Mesothelial cell of epicardium (in vitro differentiated cells): ENCODE results near the gene TADA1. TPM values are rescaled to one million over a fixed set of nuclear protein-coding genes. Genes with fewer than 3 reads are reported as not detected.

Source experiments
- DNase-seq, 2 experiments: peaks; one replicate each; pipeline ENCODE4 v3.0.0; 2021; ENCODE audit warnings: low spot score in 2 of 2; ENCODE audit not compliant: unreplicated experiment in 2 of 2
- H3K27ac Mint-ChIP-seq: 2 replicates; pipeline ENCODE4 v1.8.0; 2021; ENCODE audit warnings: mixed read lengths
- H3K27me3 Mint-ChIP-seq: 2 replicates; pipeline ENCODE4 v1.8.0; 2021; ENCODE audit warnings: low read depth, mixed read lengths
- H3K36me3 Mint-ChIP-seq: 2 replicates; pipeline ENCODE4 v1.8.0; 2021; ENCODE audit warnings: mixed read lengths
- H3K4me1 Mint-ChIP-seq: 2 replicates; pipeline ENCODE4 v1.8.0; 2021; ENCODE audit warnings: mixed read lengths
- H3K4me3 Mint-ChIP-seq: 2 replicates; pipeline ENCODE4 v1.8.0; 2021; ENCODE audit warnings: mild to moderate bottlenecking, moderate library complexity, mixed read lengths
- H3K9me3 Mint-ChIP-seq: 2 replicates; pipeline ENCODE4 v1.8.0; 2021; ENCODE audit warnings: mixed read lengths
- CTCF ChIP-seq: fragments of 200-600 bp; sonication (generic); IDR thresholded peaks from one replicate; pipeline ENCODE4 v1.5.0; 2021; ENCODE audit warnings: antibody characterized with exemption; ENCODE audit not compliant: unreplicated experiment
- total RNA-seq: library from RNA; stranded (reverse); gene quantifications from 3 replicates; pipeline ENCODE4 v1.2.1, GENCODE V29; 2021

Gene TADA1
- total RNA-seq, 1 donor from 2014 or later: 17.4 TPM

DNA sequence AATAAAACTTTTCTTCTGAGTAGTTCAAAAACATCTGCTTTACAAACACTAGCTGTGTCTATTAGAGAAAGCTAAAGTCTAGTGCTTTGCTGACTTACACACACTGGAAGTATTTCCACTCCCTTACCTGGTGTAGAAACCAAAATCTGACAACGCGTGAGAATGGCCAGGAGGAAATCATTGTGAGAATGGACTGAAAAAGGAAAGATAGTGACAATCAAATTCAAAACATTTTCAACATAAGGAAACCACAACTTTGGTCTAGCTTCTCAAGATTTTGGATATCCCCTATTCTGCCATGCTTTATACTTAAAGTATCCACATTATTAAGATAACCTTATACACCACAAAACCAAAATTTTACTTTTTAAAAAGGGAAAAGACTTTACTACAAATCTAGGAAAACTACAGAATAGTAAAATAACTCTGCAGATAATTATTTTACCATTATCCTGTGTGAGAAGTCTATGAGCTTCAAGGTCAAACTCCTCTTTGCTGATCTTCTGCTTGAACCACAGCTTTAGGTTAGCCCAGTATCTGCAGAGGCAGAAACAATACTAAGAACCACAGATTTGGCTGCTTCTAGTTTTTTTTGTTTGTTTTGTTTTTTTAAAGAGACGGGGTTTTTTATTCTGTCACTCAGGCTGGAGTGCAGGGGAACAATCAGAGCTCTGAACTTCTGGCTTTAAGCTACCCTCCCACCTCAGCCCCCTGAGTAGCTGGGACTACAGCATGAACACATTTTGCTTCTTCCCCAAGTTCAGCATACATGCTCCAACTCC lies 6.6 kb downstream of the TADA1 start:
- Mint-ChIP-seq H3K4me1 (peaks cover 19% of the 10 kb centered on the region), H3K27ac (peak overlapping the region; percentile 50), H3K36me3 (peaks cover 8% of the 10 kb centered on the region), H3K9me3 (no peaks in the 10 kb centered on the region), H3K4me3 (no peak overlapping the region), H3K27me3 (no peaks in the 10 kb centered on the region)
- DNase-seq: no peak
- TF ChIP-seq CTCF: no peak

GRCh38 chr1:166868639-166869038 lies 7.4 kb downstream of the TADA1 start:
- Mint-ChIP-seq H3K27me3 (no peaks in the 10 kb centered on the region), H3K4me3 (no peak overlapping the region), H3K4me1 (peaks cover 17% of the 10 kb centered on the region), H3K36me3 (peaks cover 11% of the 10 kb centered on the region), H3K27ac (no peak overlapping the region), H3K9me3 (no peaks in the 10 kb centered on the region)
- no peak for TF ChIP-seq CTCF
- DNase-seq: no peak

DNA sequence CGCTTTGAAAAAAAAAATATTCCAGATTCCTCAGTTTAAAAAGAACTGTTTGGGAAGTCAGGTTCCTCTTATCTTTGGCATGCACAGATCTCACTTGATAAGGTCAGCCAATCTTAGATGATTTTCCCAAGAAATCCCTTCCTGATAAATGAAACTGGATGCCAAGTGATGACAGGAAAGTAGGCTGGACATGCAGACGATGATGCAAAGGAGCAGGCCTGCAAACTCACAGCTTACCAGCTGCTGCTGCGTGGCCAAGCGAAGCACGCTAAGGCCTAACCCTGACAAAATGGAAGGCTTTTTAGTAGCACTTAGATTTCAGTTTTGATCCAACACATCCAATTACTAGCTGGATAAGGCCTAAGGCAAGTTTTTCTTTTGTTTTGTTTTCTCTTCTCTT lies 10.1 kb downstream of the TADA1 start:
- Mint-ChIP-seq H3K9me3 (no peaks in the 10 kb centered on the region), H3K4me1 (peaks cover 4% of the 10 kb centered on the region), H3K36me3 (peaks cover 33% of the 10 kb centered on the region), H3K27ac (no peak overlapping the region), H3K27me3 (no peaks in the 10 kb centered on the region), H3K4me3 (no peak overlapping the region)
- no peak for DNase-seq
- no peak for TF ChIP-seq CTCF

DNA sequence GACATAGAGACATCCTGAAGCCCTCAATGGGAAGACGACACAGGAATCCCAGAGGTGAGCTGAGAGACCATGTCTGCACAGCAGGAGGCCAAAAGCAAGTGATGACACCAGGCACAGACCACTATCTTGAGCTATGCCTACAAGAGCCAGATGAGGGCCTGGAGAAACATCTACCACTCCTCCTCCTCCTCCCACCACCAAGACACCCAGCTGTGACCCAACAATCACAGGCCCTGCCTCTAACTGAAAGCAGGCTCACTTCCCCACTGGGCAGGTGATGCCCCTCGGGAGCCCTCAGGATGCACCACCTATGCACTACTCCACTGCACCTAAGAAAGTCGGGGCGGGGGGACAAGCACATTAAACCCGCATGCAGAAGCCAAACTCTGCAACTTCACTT lies 16.5 kb downstream of the TADA1 start:
- Mint-ChIP-seq H3K27me3 (no peaks in the 10 kb centered on the region), H3K4me3 (no peak overlapping the region), H3K27ac (no peak overlapping the region), H3K9me3 (no peaks in the 10 kb centered on the region), H3K4me1 (no peaks in the 10 kb centered on the region), H3K36me3 (peaks cover 47% of the 10 kb centered on the region)
- no peak for TF ChIP-seq CTCF
- DNase-seq: no peak

GRCh38 chr1:166858726-166859419 lies 17.2 kb downstream of the TADA1 start:
- no peaks in the 10 kb centered on the region for H3K9me3 Mint-ChIP-seq
- H3K27me3 Mint-ChIP-seq: no peaks in the 10 kb centered on the region
- H3K27ac Mint-ChIP-seq: no peak overlapping the region
- no peak overlapping the region for H3K4me3 Mint-ChIP-seq
- no peak for TF ChIP-seq CTCF
- H3K36me3 Mint-ChIP-seq: peaks cover 47% of the 10 kb centered on the region
- peaks cover 1% of the 10 kb centered on the region for H3K4me1 Mint-ChIP-seq
- DNase-seq: no peak
